ENCODE measurements around the gene LDLRAD4. TPM values are rescaled to one million over a fixed set of nuclear protein-coding genes. Genes with fewer than 3 reads are reported as not detected.

Gene LDLRAD4
- total RNA-seq, 1 donor from 2014 or later, result 18.3 TPM

GRCh38 chr18:13382954-13383827 is 164.6 kb downstream of the LDLRAD4 start:
- Histone ChIP-seq H3K4me3 (ENCODE audit: low read length in 3 of 3) (peak overlapping the region in 2 of 3 donors; percentile 38 to 54), H3K9ac (ENCODE audit: low read depth in 1 of 3, low read length in 3 of 3) (peak overlapping the region in 2 of 3 donors; percentile 51 to 75)

GRCh38 chr18:13386891-13387801 is 168.6 kb downstream of the LDLRAD4 start:
- no peak overlapping the region for H3K27ac ChIP-seq (ENCODE audit: low read depth, low read length)
- no peak overlapping the region for H3K9ac ChIP-seq (ENCODE audit: low read depth in 1 of 3, low read length in 3 of 3)
- peaks cover 25 to 28% (median 28%) of the 10 kb centered on the region in 3 donors for H3K4me1 ChIP-seq (ENCODE audit: control insufficient read depth in 3 of 3, insufficient read depth in 3 of 3, low read length in 3 of 3)
- H3K9me3 ChIP-seq (ENCODE audit: control insufficient read depth in 3 of 3, low read length in 3 of 3), result no peaks in the 10 kb centered on the region
- H3K36me3 ChIP-seq (ENCODE audit: control insufficient read depth in 3 of 3, insufficient read depth in 3 of 3, low read length in 3 of 3), result peaks cover 2 to 8% (median 3%) of the 10 kb centered on the region in 3 donors
- H3K4me3 ChIP-seq (ENCODE audit: low read length in 3 of 3), result no peak overlapping the region
- no peaks in the 10 kb centered on the region for H3K27me3 ChIP-seq (ENCODE audit: control insufficient read depth in 3 of 3, insufficient read depth in 3 of 3, low read length in 3 of 3)

More at GRCh38 chr18:13382954-13383827, 164.6 kb downstream of the LDLRAD4 start:
- peaks cover 41 to 56% (median 52%) of the 10 kb centered on the region in 3 donors for H3K4me1 ChIP-seq (ENCODE audit: control insufficient read depth in 3 of 3, insufficient read depth in 3 of 3, low read length in 3 of 3)
- peak overlapping the region; percentile 82 for H3K27ac ChIP-seq (ENCODE audit: low read depth, low read length)
- H3K36me3 ChIP-seq (ENCODE audit: control insufficient read depth in 3 of 3, insufficient read depth in 3 of 3, low read length in 3 of 3), result peaks cover 0 to 4% (median 2%) of the 10 kb centered on the region in 3 donors
- no peaks in the 10 kb centered on the region for H3K9me3 ChIP-seq (ENCODE audit: control insufficient read depth in 3 of 3, low read length in 3 of 3)
- H3K27me3 ChIP-seq (ENCODE audit: control insufficient read depth in 3 of 3, insufficient read depth in 3 of 3, low read length in 3 of 3), result no peaks in the 10 kb centered on the region

- H3K27ac ChIP-seq (ENCODE audit: low read depth, low read length), result peak overlapping the region; percentile 42
- no peak overlapping the region for H3K4me3 ChIP-seq (ENCODE audit: low read length in 3 of 3)
- H3K36me3 ChIP-seq (ENCODE audit: control insufficient read depth in 3 of 3, insufficient read depth in 3 of 3, low read length in 3 of 3), result peaks cover 2 to 8% (median 3%) of the 10 kb centered on the region in 3 donors
- peak overlapping the region in 1 of 3 donors; percentile 52 for H3K9ac ChIP-seq (ENCODE audit: low read depth in 1 of 3, low read length in 3 of 3)
- H3K9me3 ChIP-seq (ENCODE audit: control insufficient read depth in 3 of 3, low read length in 3 of 3), result no peaks in the 10 kb centered on the region
- H3K27me3 ChIP-seq (ENCODE audit: control insufficient read depth in 3 of 3, insufficient read depth in 3 of 3, low read length in 3 of 3), result no peaks in the 10 kb centered on the region
- peaks cover 18 to 20% (median 19%) of the 10 kb centered on the region in 3 donors for H3K4me1 ChIP-seq (ENCODE audit: control insufficient read depth in 3 of 3, insufficient read depth in 3 of 3, low read length in 3 of 3)
These were observed 169.4 kb downstream of the LDLRAD4 start for GRCh38 chr18:13387855-13388548.

GRCh38 chr18:13388586-13389490 is 170.3 kb downstream of the LDLRAD4 start:
- H3K4me3 ChIP-seq (ENCODE audit: low read length in 3 of 3), result no peak overlapping the region
- no peaks in the 10 kb centered on the region for H3K9me3 ChIP-seq (ENCODE audit: control insufficient read depth in 3 of 3, low read length in 3 of 3)
- peaks cover 12 to 13% (median 13%) of the 10 kb centered on the region in 3 donors for H3K4me1 ChIP-seq (ENCODE audit: control insufficient read depth in 3 of 3, insufficient read depth in 3 of 3, low read length in 3 of 3)
- no peaks in the 10 kb centered on the region for H3K27me3 ChIP-seq (ENCODE audit: control insufficient read depth in 3 of 3, insufficient read depth in 3 of 3, low read length in 3 of 3)
- H3K36me3 ChIP-seq (ENCODE audit: control insufficient read depth in 3 of 3, insufficient read depth in 3 of 3, low read length in 3 of 3), result peaks cover 2 to 8% (median 3%) of the 10 kb centered on the region in 3 donors
- H3K9ac ChIP-seq (ENCODE audit: low read depth in 1 of 3, low read length in 3 of 3), result no peak overlapping the region
- peak overlapping the region; percentile 42 for H3K27ac ChIP-seq (ENCODE audit: low read depth, low read length)

GRCh38 chr18:13389491-13390131 is 171.1 kb downstream of the LDLRAD4 start:
- Histone ChIP-seq H3K9me3 (ENCODE audit: control insufficient read depth in 3 of 3, low read length in 3 of 3) (no peaks in the 10 kb centered on the region), H3K9ac (ENCODE audit: low read depth in 1 of 3, low read length in 3 of 3) (no peak overlapping the region), H3K36me3 (ENCODE audit: control insufficient read depth in 3 of 3, insufficient read depth in 3 of 3, low read length in 3 of 3) (peaks cover 2 to 8% (median 3%) of the 10 kb centered on the region in 3 donors), H3K4me3 (ENCODE audit: low read length in 3 of 3) (no peak overlapping the region), H3K4me1 (ENCODE audit: control insufficient read depth in 3 of 3, insufficient read depth in 3 of 3, low read length in 3 of 3) (peaks cover 12 to 13% (median 13%) of the 10 kb centered on the region in 3 donors), H3K27me3 (ENCODE audit: control insufficient read depth in 3 of 3, insufficient read depth in 3 of 3, low read length in 3 of 3) (no peaks in the 10 kb centered on the region), H3K27ac (ENCODE audit: low read depth, low read length) (no peak overlapping the region)

GRCh38 chr18:13390196-13390595 is 171.6 kb downstream of the LDLRAD4 start:
- Histone ChIP-seq H3K36me3 (ENCODE audit: control insufficient read depth in 3 of 3, insufficient read depth in 3 of 3, low read length in 3 of 3) (peaks cover 2 to 8% (median 3%) of the 10 kb centered on the region in 3 donors), H3K4me3 (ENCODE audit: low read length in 3 of 3) (no peak overlapping the region), H3K9ac (ENCODE audit: low read depth in 1 of 3, low read length in 3 of 3) (no peak overlapping the region), H3K27ac (ENCODE audit: low read depth, low read length) (no peak overlapping the region), H3K9me3 (ENCODE audit: control insufficient read depth in 3 of 3, low read length in 3 of 3) (no peaks in the 10 kb centered on the region), H3K27me3 (ENCODE audit: control insufficient read depth in 3 of 3, insufficient read depth in 3 of 3, low read length in 3 of 3) (no peaks in the 10 kb centered on the region), H3K4me1 (ENCODE audit: control insufficient read depth in 3 of 3, insufficient read depth in 3 of 3, low read length in 3 of 3) (peaks cover 12 to 13% (median 13%) of the 10 kb centered on the region in 3 donors)

- Histone ChIP-seq H3K27me3 (ENCODE audit: control insufficient read depth in 3 of 3, insufficient read depth in 3 of 3, low read length in 3 of 3) (no peaks in the 10 kb centered on the region), H3K4me3 (ENCODE audit: low read length in 3 of 3) (no peak overlapping the region), H3K9me3 (ENCODE audit: control insufficient read depth in 3 of 3, low read length in 3 of 3) (no peaks in the 10 kb centered on the region), H3K27ac (ENCODE audit: low read depth, low read length) (no peak overlapping the region), H3K9ac (ENCODE audit: low read depth in 1 of 3, low read length in 3 of 3) (no peak overlapping the region), H3K36me3 (ENCODE audit: control insufficient read depth in 3 of 3, insufficient read depth in 3 of 3, low read length in 3 of 3) (peaks cover 2 to 8% (median 3%) of the 10 kb centered on the region in 3 donors), H3K4me1 (ENCODE audit: control insufficient read depth in 3 of 3, insufficient read depth in 3 of 3, low read length in 3 of 3) (peaks cover 12 to 13% (median 13%) of the 10 kb centered on the region in 3 donors)
These were observed 172.2 kb downstream of the LDLRAD4 start for GRCh38 chr18:13390711-13391110.

GRCh38 chr18:13392029-13392750 is 173.6 kb downstream of the LDLRAD4 start:
- Histone ChIP-seq H3K27me3 (ENCODE audit: control insufficient read depth in 3 of 3, insufficient read depth in 3 of 3, low read length in 3 of 3) (no peaks in the 10 kb centered on the region), H3K27ac (ENCODE audit: low read depth, low read length) (no peak overlapping the region), H3K36me3 (ENCODE audit: control insufficient read depth in 3 of 3, insufficient read depth in 3 of 3, low read length in 3 of 3) (peaks cover 2 to 8% (median 3%) of the 10 kb centered on the region in 3 donors), H3K4me3 (ENCODE audit: low read length in 3 of 3) (no peak overlapping the region), H3K9me3 (ENCODE audit: control insufficient read depth in 3 of 3, low read length in 3 of 3) (no peaks in the 10 kb centered on the region), H3K9ac (ENCODE audit: low read depth in 1 of 3, low read length in 3 of 3) (no peak overlapping the region), H3K4me1 (ENCODE audit: control insufficient read depth in 3 of 3, insufficient read depth in 3 of 3, low read length in 3 of 3) (peaks cover 12 to 13% (median 13%) of the 10 kb centered on the region in 3 donors)

All from skeletal muscle tissue (tissue), 4 donors.